DMS79 (cell line): ENCODE results near the gene LMO2.

Experiments
- DNase-seq: peaks from one replicate; lab custom pipeline; 2025; lab: John Stamatoyannopoulos, UW

Gene LMO2

DNA sequence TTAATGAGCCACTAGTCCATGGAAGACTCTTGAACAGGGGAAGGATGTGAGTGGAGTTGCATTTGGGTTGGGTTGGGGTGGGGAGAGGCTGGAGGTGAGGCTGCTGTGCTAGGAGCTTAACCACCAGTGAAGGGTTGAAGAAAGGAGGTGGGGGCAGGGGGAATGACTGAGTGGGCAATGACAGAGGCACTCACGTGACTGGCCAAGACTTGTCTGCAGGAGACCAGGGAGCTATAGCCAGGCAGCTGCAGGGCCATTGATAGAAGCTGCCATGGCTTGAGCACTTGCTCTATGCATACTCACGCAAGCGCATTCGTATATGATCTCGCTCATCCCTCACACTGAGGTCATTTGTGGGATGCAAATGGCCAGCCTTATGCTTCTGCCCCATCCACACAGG lies 4.0 kb downstream of the LMO2 start:
- no peak for DNase-seq

DNA sequence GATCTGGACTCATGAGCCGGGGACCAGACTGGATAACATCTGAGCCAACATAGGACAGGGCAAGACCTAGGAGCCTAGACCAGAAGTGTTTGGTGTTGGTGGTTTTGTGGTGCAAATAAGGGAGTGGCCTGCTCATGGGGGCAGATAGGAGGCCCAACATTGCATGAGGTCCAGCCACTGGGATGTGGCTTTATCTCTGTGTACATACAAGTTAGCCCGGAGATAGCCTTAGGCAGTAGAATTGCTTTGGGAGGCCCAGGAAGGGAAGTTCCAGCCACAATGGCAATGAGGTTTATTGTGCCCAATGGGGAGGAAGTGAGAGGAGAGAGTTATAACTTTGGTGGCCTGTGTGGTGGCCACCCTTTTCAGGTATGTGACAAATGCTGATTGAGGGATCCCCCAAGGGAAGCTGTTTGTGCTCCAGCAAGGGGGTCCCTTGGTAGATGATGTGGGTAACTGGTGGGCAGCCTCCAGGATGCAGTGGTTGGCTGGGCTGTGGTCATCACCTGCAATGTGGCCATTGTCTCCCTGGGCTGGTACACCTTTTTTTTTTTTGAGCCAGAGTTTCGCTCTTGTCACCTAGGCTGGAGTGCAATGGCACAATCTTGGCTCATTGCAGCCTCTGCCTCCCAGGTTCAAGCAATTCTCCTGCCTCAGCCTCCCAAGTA lies 6.4 kb downstream of the LMO2 start:
- no peak for DNase-seq

DNA sequence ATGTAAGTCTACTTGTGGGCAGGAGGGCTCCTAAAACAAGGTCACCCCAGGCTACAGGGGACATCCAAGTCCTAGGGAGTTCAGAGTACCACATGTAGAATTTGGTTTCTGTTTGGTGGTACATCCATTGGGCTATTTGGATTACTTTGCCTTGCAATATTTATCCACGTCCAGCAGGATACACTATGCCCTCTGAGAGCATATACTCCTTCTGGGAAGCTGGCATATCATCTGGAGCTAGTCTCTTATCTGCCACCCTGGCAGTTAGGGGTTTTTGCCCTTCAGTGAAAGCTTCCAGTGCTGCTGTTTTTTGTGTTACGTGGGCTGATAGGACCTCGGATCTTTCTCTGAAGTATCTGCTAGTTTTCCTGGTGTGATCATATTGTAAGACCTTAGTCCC lies 7.3 kb downstream of the LMO2 start:
- DNase-seq = no peak

DNA sequence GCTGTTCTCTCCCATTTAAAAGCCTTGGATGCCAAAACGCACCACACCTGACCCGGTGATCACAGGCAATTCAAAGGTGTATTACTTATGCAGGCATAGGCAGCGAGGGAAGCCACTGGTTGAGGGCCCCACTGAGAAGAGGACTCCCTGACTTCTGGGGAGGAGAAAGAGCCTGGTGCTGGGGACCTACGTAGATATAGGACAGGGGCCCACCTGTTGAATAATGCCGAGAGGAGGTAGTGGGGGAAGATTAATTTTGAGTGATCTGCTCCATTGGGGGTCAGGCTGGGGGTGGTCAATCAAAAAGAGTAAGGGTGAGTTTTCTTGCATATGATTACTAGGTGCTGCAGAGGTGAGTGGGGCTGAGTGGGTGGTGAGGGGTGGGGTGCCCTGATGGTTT lies 7.8 kb downstream of the LMO2 start:
- no peak for DNase-seq

DNA sequence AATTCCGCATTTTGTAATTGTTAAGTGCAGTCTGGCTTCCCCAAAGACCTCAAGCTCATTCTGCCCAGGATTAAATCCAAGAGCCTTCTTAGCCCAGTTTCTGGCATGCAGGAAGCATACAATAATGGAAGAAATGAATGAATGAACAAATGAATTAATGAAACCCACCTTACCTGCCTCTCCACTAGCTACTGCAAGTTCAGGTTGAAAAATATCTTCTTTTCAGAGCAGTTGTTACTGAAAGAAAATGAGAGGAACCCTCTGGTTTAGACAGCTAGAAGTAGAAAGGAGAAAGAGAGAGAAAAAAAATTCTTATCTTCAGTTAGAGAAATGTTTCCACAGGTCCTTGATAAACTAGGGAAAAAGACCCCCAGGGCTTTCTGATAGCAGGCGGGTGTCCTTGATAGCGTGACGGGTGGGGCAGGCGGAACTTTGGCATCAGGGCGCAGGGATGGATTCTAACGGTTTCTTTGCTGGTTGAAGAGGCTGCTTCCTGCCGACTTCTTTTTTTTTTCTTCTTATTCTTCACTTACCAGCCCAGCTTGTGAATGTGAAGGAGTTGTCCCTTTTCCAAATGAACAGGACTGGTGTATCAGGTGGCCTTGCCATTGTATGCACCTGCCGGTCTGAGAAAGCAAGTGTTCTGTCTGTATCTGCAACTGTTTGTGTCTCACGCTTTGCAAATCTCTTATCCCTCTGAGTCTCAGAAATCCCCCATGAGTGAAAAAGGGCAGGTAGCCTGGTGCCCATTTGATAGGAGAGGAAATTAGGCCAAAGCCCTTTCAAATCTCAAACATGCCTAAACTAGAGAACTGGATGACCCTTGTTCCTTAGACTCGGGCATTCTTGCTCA lies 10.0 kb downstream of the LMO2 start:
- no peak for DNase-seq

DNA sequence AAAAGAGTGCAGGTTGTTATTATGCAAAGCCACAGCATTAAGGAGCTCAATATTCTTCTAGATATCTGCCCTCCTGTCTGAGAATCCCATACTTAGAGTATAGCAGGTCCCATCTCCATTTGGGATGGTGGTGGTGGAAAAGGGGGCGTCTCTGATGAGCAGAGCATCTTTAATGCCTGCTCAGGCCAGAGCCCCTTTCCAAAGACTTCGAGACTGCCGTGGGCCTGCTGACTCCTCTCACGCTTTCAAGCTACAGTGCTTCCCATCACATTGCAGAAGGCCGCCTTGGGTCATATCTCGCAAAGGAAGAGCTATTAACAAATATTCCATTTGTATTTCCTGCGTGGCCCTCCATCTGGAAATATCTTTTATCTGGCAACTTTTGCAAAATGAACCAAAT lies 10.9 kb downstream of the LMO2 start:
- DNase-seq = no peak

DNA sequence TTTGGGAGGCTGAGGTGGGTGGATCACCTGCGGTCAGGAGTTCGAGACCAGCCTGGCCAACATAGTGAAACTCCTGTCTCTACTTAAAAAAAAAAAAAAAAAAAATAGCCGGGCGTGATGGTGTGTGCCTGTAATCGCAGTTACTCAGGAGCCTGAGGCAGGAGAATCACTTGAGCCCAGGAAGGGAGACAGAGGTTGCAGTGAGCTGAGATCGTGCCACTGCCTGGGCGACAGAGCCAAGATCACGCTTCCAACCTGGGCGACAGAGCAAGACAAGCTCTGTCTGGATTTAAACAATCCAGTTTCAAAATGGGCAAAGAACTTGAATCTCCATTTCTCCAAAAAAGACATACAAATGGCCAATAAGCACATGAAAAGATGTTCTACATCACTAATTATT lies 12.5 kb downstream of the LMO2 start:
- DNase-seq = no peak

DNA sequence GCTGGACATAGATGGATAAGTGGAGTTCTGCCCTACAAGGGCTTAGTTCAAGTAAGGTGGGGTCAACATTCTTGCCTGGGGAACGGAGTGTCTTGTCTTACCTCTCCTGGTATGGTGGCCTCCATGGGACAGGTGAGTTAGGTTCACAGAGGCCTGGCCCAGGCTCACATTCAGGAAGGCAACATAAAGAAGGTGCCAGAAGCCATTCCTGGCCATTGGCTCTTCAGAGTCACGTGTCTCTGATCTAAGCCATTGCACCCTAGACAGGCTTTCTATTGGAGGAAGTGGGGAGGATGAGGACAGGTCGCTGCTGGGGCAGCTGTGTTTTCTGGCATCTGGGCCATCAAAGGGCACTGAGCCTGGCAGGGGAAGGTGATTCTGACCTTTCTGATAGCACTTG lies 14.8 kb downstream of the LMO2 start:
- DNase-seq = no peak

DNA sequence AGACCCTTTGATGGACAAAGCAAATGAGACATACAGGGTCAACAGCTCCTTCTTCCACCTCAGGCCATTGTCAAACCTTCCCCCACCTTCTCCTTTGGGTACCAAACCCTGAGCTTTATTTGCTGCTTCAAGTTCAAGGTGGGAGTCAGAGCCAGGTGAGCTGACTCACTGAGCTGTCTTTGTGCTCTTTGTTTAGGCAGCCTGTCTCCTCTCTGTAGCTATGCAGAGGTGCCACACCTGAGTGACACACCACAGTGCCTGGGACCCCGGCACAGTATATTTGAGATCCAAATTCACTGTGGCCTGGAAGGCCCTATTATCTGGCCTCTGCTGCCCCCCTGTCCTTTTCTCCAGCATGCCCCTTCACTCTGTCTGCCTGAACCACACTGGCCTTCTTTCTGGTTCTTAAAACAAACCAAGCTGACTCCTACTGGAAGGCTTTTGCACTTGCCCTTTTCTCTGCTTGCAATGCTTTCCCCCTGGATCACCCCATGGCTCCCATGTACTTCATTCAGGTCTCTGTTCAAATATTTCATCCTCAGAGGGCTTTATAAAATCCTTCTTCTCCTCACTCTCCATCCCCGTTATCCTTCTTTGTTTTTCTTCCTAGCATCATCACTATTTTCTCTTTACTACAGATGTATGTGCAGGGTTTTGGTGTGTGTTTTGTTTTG lies 16.1 kb downstream of the LMO2 start:
- DNase-seq = no peak

DNA sequence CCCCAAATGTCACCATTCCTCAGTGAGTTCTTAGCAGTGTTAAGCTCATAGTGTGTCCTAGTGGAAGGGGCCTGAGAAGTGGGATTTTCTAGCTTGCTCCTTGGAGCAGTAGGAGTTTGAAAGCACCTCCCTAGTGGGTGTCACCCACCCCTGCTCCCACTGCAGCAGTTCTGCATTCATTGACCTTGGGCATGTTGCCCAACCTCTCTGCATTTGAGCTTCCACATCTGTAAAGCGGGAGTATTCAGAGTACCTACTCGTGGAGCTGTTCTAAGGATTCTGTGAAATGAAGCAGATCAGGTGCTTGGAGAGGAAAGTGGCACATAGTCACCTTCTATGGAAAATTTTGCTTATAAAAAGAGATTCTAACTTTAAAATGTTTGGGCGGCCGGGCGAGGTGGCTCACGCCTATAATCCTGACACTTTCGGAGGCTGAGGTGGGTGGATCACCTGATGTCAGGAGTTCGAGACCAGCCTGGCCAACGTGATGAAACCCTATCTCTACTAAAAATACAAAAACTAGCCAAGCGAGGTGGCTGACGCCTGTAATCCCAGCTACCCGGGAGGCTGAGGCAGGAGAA lies 16.9 kb downstream of the LMO2 start:
- peak; percentile 80 for DNase-seq

DNA sequence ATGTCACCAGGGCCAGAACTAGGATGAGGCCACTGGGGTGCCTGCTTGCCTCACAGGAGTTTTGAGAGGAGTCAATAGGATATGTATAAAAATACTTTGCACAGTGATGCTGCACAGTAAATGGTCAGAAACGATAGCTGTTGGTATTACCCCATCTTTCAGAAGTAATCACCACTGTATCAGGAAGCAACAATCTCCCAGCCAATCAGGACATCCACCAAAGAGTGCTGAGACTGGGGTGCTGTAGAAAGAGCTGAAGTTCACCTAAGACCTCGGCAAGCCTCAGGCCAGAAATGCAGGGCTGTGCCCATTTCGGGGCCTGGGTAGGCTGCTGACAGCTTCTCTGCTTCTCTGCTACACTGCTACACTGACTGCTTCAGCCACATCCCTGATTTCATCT lies 17.4 kb downstream of the LMO2 start:
- no peak for DNase-seq

DNA sequence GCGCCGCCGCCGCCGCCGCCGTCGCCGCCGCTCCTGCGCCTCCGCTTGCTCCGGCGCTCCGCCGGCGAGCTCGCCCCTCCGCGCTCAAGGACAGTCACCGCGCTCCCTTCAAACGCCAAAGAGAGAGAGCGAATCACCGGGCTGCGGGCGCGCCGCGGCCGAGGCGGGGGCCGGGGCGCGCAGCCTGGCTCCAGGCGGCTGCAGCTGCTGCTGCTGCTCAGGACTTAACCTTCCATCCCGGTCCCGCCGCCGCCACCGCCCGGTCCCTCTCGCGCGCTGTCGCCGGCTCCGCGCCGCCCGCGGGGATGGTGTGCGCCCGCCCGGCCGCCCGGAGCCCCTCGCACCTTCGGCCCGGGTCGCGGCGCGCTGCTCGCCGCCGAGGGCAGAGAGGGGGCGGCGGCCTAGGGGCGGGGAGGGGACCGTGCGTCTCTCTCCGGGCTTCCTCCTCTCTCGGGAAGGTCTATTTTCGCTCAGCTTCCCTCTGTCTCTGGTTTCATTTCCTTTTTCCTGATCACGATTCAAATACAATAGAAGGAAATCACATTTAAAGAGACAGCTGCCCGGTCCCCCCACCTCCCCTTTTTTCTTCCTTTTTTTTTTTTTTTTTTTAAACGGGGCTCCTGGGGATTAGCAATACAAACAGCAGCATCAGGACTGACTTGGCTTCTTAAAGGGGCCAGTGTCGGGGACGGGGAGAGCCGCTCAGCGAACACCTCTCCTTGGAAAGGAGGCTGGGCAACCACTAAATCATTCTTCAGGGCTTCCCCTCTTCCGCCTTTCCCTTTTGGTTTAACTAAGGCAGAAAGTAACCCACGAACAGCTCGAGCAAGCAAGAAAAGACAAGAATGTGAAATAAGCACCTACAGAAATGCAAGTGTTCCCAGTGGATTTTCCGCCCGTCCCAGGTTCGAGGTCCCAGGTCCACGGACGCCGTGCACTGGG lies 22.1 kb downstream of the LMO2 start:
- peak; percentile 48 for DNase-seq

DNA sequence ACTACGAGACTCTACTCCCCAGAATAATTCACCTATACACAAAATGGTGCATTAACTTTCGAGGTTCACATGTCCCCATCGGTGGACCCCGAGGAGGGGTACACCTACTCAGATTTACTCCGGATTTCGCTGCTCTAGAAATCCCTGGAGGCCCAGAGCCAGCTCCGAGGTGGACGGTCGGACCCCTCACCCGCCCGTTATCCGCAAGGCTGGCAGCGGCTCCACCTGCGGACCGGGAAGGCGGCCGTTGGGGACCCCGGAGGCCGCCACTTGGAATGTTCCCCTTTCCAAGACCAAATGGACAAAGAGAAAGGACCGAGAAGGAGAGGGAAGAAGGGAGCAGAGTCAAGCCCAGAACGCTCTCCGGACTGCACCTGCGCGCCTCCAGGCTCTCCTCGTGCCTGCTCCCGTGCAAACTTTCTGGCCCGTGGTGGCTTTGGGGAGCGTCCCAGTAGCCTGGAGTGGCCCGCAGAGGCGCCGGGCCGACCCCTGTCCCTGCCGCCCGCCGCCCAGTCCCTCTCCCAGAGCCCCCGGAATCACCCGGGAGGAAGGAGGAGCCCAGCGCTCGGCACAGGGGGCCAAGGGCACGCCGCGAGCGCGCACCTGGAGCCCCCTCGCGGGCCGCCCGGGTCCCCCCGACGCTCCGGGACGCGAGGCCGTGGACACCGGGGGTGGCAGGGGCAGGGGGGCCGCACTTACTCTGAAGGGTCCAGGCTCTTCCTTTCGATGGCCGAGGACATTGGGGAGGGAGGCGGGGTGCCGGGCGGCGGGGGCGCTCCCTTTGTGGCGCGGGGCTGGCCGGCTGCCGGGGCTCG lies 23.0 kb downstream of the LMO2 start:
- no peak for DNase-seq

DNA sequence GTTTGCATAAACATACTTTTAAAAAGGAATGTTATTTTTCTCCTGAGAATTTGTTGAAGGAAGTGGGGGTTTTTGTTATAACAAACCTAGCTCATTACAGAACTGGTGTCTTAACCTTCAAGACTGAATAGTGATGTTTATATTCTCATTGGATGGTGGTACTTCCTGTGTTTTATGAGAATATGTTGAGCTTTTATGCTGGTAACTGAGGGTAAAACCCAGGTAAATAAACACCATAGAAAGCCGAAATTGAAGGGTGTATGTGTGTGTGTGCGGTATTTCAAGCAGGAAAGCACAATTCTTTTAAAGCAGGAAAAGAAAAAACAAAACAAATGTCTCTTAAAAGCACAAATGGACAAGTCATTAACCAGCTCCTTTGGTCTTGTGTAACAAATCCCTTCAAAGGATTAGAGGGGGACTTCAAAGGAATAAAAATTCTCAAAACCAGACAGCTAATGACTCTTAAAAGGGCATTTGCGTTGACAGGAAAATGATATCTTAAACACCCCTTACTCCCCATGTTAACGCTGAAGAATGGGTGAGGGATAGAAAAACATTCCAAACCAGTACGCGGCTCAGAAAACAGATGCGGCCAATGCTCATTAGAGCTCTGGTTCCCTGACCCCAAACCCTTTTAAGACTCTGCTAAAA lies 23.8 kb downstream of the LMO2 start:
- DNase-seq = no peak

DNA sequence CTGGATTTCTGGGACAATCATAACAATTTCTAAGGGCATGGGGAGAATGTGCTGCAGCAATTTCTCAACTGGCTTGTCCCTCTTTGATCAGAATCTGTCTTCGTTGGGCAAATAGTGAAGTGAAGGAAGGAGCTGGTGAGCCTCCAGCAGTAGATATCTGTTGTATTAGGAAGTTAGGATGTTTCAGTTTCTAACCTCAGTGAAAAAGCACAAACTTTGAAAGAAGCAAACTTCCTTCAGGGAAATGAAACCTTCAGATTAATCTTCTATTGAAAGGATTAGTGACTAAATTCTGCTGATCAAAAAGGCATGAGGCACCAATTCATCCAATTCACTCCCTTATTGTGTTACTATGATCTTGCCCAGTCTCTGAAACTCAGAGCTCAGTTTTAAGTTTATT lies 24.3 kb downstream of the LMO2 start:
- DNase-seq = no peak

DNA sequence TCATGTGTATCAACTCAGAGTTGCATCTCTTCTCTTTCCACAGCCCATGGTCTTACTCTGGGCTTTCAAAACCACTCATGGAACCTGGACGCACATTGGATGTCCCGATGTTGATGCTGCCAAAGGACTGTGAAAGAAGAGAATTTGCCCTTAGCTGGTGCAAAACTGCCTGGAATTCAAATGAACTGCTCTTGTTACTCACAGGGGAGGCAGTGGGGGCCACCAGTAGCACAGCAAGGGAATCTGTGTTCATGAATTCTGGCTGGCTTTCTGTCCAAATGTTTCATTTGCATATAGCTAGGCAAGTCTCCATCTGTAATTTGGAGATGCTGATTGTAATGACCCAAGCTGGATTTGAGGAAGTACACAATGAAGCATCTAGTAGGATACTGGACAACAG lies 24.9 kb downstream of the LMO2 start:
- no peak for DNase-seq

DNA sequence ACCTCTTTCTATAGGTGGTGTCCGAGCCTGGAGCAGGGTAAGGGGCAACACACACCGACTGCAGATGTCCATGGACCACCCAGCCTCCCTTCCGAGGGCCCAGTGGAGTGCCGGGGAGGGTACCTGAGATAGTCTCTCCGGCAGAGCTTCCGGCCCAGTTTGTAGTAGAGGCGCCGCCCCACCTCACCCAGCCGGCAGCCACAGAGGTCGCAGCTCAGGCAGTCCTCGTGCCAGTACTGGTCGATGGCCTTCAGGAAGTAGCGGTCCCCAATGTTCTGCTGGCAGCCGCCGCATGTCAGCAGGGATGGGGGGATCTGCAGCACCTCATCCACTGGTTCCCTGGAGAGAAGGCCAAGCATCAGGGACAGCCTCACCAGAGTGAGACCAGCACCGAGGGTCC lies 27.4 kb downstream of the LMO2 start:
- no peak for DNase-seq

DNA sequence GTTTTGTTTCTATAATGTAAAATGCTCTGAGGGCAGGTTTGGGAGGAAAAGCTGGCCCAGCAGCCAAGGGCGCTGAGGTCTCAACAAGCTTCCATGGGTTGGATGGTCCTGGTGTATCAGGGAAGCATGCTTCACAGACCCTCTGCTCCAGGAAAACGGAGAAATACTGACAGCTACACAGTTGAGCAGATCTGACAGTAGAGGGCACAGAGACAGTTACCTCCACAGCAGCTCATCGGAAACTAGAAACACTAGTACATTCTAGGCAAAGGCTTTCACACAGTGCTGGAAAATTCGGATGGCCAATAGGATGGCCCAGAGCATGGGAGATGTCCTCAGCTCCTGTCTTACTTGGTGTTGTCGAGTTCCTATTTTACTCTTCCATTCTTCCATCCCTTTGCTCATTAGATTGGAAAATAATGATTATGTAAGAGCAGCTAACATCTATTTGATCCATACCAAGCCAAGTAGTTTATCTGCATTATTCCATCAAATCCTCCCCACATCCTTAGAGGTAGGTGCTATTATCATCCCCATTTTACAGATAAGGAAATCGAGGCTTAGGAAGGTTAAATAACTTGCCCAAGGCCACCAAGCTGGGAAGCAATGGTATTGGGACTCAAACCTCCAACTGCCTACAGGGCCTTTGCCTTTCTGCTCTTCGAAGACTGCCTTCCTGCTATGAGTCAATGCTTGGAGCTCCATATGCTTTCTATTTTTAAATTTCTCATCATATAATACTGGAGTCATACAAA lies 28.3 kb downstream of the LMO2 start:
- no peak for DNase-seq

DNA sequence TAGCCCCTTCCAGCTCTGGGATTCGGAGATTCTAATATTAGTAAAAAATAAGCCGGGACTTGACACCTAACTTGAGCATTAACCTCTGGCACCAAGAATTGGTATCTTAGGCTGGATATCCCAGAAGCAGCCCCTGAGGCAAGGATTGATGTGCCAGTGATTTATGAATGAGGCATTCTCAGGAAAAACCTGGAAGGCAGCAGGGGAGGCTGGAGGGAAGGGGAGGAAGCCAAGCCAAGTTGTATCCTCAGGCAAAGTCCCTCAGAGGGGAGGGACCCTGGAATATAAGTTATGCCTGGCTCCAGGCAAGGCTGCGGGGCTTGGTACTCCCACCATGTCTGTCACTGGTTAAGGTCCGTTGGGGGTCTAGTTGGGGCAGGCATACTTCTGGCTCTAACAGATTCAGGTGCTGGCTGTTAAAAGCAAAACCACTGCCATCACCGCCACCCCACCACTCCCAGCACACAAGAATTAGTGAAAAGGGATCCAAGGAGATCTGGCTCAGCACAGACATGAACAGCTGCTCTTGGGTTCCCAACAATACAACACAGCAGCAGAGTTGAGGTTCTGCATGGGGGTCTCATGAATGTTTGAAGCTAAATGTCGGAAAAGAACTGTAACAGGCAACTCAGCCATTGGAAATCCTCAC lies 29.8 kb downstream of the LMO2 start:
- DNase-seq = no peak
